SHP77 treated with DMSO at 0.1 percent for 48 hours (cell line): ENCODE measurements around the gene SART3.
"Not testable (repeated sequence)": the region's sequence is repeated elsewhere in the genome, so short reads cannot be mapped to it uniquely, and the experiment has no call there.

ENCODE experiments used
- DNase-seq: peaks from one replicate; lab custom pipeline; 2025; lab: John Stamatoyannopoulos, UW

The SART3 gene

GRCh38 chr12:108597559-108598471 is 36.8 kb upstream of the SART3 start, which contains the start of gene TMEM119:
TSS of gene TMEM119 (minus strand) at chr12:108598084. CDS start at chr12:108592383, 5,701 bp downstream.
- DNase-seq: no peak

DNA sequence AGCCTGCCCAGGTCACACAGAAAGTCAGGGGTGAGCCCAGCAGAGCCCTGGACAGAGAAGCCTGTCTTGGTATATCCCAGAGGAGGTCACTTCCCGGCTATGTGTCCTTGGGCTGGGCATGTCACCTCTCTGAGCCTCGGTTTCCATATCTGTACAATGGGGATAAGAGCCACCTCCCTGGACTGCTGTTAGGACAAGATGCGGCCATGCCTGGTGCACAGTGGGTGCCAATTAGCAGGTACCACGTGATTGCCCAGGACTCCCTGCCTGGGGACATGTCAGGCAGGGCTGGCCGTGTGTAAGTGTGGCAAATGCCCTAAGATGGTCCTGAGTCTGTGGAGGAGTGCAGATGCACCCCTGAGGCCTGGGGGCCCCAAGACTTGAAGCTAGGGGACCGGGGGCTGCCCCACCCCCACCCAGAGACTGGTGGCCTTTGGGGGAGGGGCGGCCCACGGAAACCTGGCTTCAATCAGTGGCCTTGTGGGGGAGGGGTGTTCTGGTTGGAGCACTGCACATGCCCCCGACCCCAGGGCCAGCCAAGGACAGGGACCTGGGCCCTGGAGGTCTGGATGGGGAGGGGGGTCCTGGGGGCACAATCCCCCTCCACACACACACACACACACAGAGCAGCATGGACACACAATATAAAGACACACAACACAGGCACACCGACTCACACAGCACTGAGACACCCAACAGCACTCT is 36.0 kb upstream of the SART3 start:
- DNase-seq: no peak

GRCh38 chr12:108595711-108596647 is 35.0 kb upstream of the SART3 start:
- no peak for DNase-seq

DNA sequence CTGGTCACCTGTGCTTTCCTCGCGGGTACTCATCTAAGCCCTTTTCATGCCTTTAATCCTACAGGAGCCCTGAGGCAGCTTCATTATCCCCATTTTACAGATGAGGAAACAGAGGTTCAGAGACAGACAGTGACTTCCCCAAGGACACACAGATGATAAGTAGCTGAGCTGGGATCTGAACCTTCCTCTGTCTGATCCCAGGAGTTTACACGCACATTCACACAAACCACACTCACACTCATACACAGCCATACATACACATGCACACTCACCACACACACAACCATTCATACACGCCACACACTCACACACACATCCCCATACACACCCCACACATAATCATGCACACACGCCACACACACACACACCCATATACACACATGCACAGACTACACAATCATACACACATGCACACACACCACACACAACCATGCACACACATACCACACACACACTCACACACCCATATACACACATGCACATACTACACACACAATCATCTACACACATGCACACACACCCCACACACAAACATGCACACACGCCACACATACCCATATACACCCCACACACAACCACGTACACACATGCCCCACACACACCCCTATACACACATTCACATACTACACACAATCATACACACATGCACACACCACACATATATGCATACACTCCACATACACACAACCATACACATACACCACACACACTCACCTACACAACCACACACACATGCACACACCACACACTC is 34.2 kb upstream of the SART3 start:
- no peak for DNase-seq

DNA sequence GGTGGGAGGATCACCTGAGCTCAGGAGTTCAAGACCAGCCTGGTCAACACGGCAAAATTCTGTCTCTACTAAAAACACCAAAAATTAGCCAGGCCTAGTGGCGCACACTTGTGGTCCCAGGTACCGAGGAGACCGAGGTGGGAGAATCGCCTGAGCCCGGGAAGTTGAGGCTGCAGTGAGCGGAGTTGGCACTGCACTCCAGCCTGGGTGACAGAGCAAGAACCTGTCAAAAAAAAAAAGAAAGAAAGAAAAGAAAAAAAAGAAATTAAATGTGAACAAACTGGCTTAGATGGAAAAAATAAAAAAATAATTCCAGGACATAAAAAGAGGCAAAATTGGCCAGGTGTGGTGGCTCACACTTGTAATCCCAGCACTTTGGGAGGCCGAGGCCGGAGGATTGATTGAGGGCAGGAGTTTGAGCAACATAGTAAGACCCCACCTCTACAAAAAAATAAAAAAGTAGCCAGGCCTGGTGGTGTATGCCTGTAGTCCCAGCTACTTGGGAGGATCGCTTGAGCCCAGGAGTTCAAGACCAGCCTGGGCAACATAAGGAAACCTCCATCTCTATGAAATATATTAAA is 33.4 kb upstream of the SART3 start:
- DNase-seq: no peak

GRCh38 chr12:108592033-108592909 is 31.3 kb upstream of the SART3 start:
- no peak for DNase-seq

DNA sequence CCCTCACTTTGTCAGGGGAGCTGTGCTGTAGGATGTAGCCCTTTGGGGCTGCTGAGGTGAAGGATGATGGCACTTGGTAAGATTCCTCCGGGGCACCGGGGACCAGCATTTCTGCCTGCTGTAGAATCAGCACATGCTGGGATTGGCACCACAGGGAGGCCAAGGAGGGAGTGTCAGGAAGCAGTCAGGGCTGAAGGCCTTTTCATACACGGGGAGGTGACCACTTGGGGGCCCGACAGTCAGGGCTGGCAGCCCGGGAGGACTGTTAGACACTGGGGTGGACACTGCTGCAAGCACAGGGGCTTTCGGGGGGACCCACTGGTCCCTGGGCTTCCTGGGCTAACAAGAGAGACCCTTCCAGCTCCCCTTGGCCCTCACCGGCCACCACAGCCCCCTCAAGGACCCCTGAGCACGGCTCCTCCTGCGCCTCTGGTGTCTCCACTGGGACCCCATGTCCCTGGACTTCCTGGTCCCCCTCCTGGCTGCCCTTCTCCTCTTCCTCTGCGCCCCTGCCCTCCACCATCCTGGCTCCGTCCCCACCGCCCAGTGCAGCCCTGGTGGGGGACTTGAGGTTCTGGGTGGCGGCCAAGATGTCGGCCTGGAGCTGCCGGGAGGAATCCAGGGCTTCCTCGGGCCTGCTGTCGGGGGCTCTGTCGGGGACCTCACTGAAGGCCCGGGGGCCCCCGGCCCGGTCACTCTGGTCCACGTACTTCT is 30.5 kb upstream of the SART3 start:
- DNase-seq: no peak

GRCh38 chr12:108590463-108590862 is 29.5 kb upstream of the SART3 start:
- DNase-seq: not testable (repeated sequence)

GRCh38 chr12:108589840-108590229 is 28.9 kb upstream of the SART3 start:
- no peak for DNase-seq

- DNase-seq: no peak
Observed at GRCh38 chr12:108589028-108589839, 28.3 kb upstream of the SART3 start.

DNA sequence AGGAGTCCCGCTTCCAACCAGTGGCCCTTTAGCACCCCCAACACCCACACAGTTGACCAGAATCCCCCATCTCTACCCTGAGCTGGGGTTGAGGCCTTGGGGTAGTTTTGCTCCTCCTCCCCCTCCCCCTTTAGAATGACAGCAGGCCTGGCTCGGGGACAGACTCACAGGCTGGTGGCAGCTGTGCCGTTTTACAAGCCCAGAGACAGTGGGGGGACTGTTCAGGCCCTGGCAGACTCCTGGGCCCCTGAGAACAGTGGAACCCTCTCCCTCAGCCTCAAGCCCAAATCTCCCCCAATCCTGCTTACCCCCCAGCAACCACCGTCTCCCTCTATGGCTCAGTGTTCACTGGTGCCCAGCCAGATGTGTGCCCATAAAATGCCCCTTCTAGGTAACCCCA is 26.9 kb upstream of the SART3 start:
- DNase-seq: no peak

- DNase-seq: no peak
Observed at GRCh38 chr12:108586306-108586705, 25.3 kb upstream of the SART3 start.

DNA sequence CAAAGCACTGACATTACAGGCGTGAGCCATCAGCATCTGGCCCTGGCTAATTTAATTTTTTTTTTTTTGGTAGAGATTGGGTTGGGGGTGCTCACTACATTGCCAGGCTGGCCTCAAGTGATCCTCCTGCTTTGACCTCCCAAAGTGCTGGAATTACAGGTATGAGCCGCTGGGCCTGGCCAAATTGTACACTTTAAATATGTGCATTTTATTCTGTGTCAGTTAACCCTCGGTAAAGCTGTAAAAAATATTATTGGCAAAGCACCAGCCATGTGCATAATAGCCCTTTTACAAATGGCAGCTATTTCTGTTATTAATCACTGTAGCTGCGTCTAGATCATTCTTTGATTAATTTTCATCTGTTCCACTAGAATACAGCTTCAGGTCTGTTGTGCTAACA is 24.9 kb upstream of the SART3 start:
- DNase-seq: no peak

DNA sequence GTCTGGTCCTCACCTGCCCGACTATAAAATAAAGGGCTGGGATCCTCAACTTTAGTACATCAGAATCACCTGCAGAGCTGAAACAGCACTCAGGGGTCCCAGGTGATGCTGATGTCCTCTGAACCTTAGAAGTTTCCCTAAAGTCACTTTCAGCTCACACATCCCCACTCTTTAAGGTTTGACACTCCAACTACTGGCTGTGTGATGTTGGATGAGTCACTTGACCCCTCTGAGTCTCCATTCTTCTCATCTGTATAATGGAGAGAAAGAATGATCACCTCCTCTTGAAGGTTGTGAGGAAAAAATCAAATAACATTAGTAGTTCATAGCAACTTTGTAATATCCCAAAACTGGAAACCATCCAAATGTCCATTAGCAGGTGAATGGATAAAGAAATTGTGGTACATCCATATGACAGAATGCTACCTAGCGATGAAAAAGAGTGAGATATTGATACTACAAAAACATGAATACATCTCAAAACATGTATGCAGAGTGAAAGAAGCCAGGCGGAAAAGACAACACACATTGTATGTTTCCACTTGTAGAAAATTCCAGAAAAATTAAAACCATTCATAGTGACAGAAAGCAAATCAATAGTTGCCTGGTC is 23.6 kb upstream of the SART3 start:
- DNase-seq: no peak

GRCh38 chr12:108583991-108584390 is 23.0 kb upstream of the SART3 start:
- DNase-seq: no peak

GRCh38 chr12:108582978-108583770 is 22.2 kb upstream of the SART3 start:
- DNase-seq: no peak

GRCh38 chr12:108582509-108582908 is 21.5 kb upstream of the SART3 start:
- no peak for DNase-seq
